Stimulated activated effector memory CD8-positive, alpha-beta T cell treated with anti-CD3 and anti-CD28 coated beads, Interleukin-12 subunit alpha, Interleukin-12 subunit beta, amount 100 ng/mL, for 72 hours (primary cell): ENCODE results near the gene ACTR10.

Source experiments
- ATAC-seq: fragments of 150-1000 bp; cut with Tn5 transposase; 2 replicates; pipeline ENCODE4 v1.10.0; 2021
- DNase-seq, 2 donors: peaks; one replicate each; pipeline ENCODE4 v3.0.0; 2021 to 2022; ENCODE audit warnings: low spot score in 2 of 2
- H3K27ac Mint-ChIP-seq: one replicate; pipeline ENCODE4 v1.8.0; 2022; ENCODE audit warnings: mild to moderate bottlenecking, mixed read lengths
- H3K36me3 Mint-ChIP-seq: one replicate; pipeline ENCODE4 v1.8.0; 2022; ENCODE audit warnings: mild to moderate bottlenecking, mixed read lengths
- H3K4me1 Mint-ChIP-seq: one replicate; pipeline ENCODE4 v1.8.0; 2022; ENCODE audit warnings: mixed read lengths
- H3K4me3 Mint-ChIP-seq: one replicate; pipeline ENCODE4 v1.8.0; 2022; ENCODE audit warnings: mild to moderate bottlenecking, mixed read lengths
- H3K9me3 Mint-ChIP-seq: one replicate; pipeline ENCODE4 v1.8.0; 2022; ENCODE audit warnings: mixed read lengths

ACTR10 gene

DNA sequence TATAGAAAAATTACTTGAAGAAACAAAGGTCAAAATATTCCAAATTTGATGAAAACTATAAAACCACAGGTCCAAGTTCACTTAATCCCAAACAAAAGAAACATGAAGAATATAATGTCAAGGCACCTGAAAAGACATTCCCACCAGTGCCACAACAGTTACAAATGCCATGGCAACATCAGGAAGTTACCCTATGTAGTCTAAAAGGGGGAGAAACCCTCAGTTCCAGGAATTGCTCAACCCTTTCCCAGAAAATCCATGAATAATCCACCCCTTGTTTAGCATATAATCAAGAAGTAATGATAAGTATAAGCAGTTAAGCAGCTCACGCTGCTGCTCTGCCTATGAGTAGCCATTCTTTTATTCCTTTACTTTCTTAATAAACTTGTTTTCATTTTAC, 3.8 kb upstream of the ACTR10 start:
- H3K4me1 Mint-ChIP-seq = peaks cover 25% of the 10 kb centered on the region
- peaks cover 2% of the 10 kb centered on the region for H3K36me3 Mint-ChIP-seq
- no peaks in the 10 kb centered on the region for H3K9me3 Mint-ChIP-seq
- no peak overlapping the region for H3K27ac Mint-ChIP-seq
- H3K4me3 Mint-ChIP-seq = no peak overlapping the region
- ATAC-seq (no peak), DNase-seq (no peak)

DNA sequence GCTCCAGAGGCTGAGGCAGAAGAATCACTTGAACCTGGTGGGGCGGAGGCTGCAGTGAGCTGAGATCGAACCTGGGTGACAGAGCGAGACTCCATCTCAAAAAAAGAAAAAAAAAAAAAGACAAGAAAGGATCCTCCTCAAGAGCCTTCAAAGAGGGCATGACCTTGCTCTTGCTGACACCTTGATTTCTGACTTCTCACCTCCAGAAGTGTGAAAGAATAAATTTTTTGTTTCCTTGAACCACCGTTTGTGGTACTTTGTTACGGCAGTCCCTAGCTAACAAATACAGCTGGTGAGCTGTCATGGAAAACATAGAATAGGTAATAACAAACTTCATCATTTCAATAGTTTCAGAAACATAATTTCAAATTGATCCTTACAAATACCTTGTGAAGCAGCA, 1.9 kb upstream of the ACTR10 start:
- ATAC-seq (no peak), DNase-seq (no peak)
- peak overlapping the region; percentile 92 for H3K4me3 Mint-ChIP-seq
- H3K27ac Mint-ChIP-seq = no peak overlapping the region
- H3K36me3 Mint-ChIP-seq = peaks cover 19% of the 10 kb centered on the region
- peaks cover 30% of the 10 kb centered on the region for H3K4me1 Mint-ChIP-seq
- no peaks in the 10 kb centered on the region for H3K9me3 Mint-ChIP-seq

DNA sequence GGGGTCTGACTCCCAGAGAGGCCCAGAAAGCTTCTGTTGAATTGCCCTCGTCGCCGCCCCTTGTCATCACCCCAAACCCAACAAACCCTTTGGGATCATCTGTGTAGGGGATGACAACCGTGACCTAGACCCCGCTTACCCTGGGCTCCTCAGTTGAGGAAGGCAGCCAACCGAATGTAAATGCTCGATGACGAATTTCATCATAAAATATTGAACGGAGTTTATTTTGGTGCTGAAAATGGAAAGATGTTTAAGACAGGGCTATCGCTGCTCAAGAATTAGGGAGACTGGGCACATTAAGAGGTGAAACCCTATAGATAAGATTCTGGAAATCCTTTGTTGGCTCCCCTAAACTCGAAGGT, 512 bp downstream of the ACTR10 start:
- Mint-ChIP-seq H3K4me1 (peaks cover 30% of the 10 kb centered on the region), H3K27ac (peak overlapping the region; percentile 95), H3K9me3 (no peaks in the 10 kb centered on the region), H3K36me3 (peaks cover 43% of the 10 kb centered on the region), H3K4me3 (peak overlapping the region; percentile 92)
- ATAC-seq (peak; percentile 36), DNase-seq (no peak)

DNA sequence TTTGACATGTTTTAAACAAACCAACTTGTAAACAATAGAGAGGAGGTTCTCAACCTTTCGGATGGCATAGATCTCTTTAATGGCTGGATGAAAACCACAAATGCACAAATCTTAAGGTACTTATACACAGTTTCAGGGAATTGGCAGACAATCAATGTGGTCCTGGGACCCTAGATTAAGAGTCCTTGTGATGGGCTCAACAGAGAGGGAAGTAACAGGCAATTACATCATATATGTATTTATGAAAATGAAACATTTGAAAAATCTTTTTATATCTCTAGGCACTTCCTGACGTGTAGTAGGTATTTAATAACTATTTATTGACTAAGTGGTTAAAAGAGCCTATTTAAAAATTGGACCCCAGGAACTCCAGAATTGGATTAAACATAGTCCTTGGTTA, 897 bp downstream of the ACTR10 start:
- ATAC-seq (no peak), DNase-seq (no peak)
- Mint-ChIP-seq H3K4me3 (peak overlapping the region; percentile 92), H3K9me3 (no peaks in the 10 kb centered on the region), H3K4me1 (peaks cover 30% of the 10 kb centered on the region), H3K27ac (peak overlapping the region; percentile 95), H3K36me3 (peaks cover 47% of the 10 kb centered on the region)

DNA sequence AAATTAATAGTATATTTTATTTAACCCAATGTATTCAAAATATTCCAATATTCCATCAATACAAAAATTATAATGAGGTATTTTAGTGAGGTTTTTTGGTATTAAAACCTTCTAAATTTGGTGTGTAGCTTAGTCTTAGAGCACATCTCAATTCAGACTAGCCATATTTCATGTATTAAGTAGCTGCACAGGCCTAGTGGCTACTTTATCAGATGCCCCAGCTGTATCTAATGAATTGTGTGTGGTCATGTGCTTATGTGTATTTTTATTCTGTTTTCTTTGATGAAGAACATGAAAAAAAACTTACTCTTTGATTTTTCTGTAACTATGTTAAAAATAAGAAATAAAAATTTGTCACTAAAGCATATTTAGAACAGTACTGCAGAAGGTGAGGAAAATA, 13.2 kb downstream of the ACTR10 start:
- DNase-seq (no peak), ATAC-seq (no peak)
- H3K4me1 Mint-ChIP-seq = peaks cover 7% of the 10 kb centered on the region
- H3K9me3 Mint-ChIP-seq = no peaks in the 10 kb centered on the region
- H3K36me3 Mint-ChIP-seq = peaks cover 97% of the 10 kb centered on the region
- H3K27ac Mint-ChIP-seq = no peak overlapping the region
- H3K4me3 Mint-ChIP-seq = no peak overlapping the region

DNA sequence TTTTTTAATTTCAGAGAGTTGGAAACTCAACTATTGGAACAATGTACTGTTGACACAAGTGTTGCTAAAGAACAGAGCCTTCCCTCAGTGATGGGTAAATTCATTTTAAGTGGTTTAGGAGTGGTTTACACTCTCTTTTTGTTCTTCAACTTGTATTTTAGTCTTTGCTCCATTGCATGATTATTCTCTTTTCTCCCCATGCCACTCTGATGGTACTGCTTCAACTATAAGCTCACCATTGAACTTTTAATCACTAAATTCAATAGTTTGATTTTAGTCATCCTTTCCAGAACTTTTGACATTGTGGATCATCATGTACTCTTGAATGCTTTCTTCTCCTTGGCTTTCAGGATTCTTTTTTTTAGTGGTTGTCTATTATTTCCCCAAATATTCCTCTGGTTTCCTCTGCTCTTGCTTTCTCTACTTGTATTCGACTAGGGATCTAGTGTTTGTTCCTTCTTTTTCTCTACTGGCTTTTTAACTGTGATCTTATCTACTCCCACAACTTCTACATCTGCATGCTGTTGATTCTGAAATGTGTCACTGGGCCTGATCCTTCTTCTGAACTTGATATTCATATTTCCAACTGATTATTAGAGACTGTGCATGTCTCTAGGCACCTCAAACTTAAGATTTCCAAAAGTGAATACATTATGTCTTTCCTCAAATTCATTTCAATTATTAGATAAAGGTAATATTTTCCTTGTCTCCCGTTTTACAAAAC, 15.4 kb downstream of the ACTR10 start:
- H3K36me3 Mint-ChIP-seq = peaks cover 90% of the 10 kb centered on the region
- DNase-seq (no peak), ATAC-seq (peak; percentile 34)
- peaks cover 7% of the 10 kb centered on the region for H3K4me1 Mint-ChIP-seq
- no peak overlapping the region for H3K27ac Mint-ChIP-seq
- no peaks in the 10 kb centered on the region for H3K9me3 Mint-ChIP-seq
- H3K4me3 Mint-ChIP-seq = no peak overlapping the region

DNA sequence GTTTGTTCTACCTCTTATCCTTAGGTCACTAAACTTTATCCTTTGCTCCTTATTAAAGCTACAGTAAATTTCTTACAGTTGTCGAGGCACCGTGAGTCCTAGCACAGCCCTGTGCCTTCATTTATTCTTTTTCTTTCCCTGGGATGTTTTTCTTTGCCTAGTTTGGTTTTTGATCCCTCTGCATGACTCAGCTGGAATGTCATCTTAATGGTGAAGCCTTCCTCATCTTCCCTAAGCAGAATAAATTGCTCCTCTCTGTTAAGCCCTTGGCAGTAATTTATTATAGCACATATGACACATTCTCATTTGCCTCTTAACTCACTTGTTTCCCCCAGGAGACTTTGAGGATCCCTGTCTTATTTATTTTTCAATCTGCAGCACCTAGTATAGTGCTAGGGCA, 16.6 kb downstream of the ACTR10 start:
- ATAC-seq (no peak), DNase-seq (no peak)
- H3K4me1 Mint-ChIP-seq = peaks cover 7% of the 10 kb centered on the region
- no peaks in the 10 kb centered on the region for H3K9me3 Mint-ChIP-seq
- H3K27ac Mint-ChIP-seq = no peak overlapping the region
- H3K4me3 Mint-ChIP-seq = no peak overlapping the region
- H3K36me3 Mint-ChIP-seq = peaks cover 90% of the 10 kb centered on the region

DNA sequence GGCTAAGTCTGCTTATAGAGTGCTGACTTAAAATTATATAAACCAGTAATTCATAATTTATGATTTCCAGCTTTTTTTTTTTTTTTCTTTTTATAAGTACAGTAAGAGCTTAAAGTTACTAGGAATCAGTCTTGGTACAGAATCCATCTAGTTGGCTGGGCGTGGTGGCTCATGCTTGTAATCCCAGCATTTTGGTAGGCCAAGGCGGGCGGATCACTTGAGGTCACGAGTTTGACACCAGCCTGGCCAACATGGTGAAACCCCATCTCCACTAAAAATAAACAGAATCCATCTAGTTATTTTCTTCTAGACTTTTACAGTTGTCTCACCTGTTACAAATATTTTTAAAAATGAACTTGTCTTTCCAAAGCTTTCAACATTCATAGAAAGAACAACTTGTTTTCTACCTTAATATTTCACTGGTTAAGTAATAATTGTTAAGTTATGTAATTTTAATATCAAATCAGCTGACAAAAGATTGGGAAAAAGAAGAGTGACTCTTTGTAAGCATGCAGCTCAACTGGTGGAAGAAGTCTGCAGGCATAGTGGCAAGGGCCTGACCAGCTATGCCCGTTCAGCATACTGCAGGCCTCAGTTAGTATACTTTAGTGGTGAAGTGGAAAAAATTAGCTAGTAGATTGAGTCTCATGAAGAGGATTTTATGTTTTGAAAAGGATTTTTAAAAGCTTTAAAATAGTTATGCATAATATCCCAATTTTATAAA, 27.3 kb downstream of the ACTR10 start:
- DNase-seq (no peak), ATAC-seq (no peak)
- Mint-ChIP-seq H3K4me3 (no peak overlapping the region), H3K27ac (no peak overlapping the region), H3K36me3 (peaks cover 56% of the 10 kb centered on the region), H3K4me1 (no peaks in the 10 kb centered on the region), H3K9me3 (no peaks in the 10 kb centered on the region)

DNA sequence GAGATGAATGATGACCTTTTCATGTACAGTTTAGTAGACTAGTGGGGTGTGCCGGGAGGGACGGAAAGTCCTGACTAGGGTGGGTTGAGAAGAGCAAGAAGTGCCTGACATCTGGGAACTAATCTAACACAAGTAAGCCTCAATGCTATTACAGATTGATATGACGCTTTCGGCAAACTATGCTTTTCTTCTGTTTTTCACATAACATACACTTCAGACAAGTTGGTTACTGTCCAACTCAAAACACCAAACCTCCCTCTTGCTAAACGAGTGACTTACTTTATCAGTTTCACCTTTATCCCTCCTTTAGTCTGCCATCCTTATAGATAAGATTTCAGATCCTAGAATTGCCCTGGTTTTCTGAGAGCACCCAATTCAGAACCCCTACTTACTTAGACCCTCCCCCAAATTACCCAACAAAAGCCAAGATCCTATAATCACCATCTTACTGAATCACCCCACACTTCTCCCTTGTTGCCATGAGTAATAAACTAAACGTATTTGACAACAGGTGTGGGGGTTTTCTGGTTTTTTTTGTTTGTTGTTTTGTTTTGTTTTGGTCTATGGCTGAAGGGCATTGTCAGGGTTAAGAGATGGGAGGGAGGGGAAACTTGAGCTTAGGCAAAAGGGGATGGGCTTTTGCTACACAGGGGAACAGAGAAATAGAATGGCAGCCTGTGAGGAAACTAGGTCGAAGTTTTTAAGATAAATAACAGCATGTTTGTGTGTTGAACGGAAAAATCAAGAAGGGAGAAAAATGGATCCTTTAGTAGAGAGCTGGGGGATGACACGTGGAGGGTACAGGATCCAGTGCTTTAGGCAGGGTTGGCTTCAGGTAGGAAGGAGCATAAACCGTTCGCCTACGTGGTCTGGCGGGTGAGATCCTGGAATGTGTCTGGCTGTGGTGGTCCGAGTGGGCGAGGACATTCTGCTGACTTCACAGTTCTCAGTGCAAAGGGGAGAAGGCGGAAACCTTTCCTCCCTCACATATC, 38.6 kb downstream of the ACTR10 start:
- DNase-seq = no peak
- peak; percentile 65 for ATAC-seq
- H3K36me3 Mint-ChIP-seq = peaks cover 23% of the 10 kb centered on the region
- H3K4me3 Mint-ChIP-seq = no peak overlapping the region
- H3K27ac Mint-ChIP-seq = no peak overlapping the region
- peaks cover 10% of the 10 kb centered on the region for H3K4me1 Mint-ChIP-seq
- H3K9me3 Mint-ChIP-seq = no peaks in the 10 kb centered on the region

DNA sequence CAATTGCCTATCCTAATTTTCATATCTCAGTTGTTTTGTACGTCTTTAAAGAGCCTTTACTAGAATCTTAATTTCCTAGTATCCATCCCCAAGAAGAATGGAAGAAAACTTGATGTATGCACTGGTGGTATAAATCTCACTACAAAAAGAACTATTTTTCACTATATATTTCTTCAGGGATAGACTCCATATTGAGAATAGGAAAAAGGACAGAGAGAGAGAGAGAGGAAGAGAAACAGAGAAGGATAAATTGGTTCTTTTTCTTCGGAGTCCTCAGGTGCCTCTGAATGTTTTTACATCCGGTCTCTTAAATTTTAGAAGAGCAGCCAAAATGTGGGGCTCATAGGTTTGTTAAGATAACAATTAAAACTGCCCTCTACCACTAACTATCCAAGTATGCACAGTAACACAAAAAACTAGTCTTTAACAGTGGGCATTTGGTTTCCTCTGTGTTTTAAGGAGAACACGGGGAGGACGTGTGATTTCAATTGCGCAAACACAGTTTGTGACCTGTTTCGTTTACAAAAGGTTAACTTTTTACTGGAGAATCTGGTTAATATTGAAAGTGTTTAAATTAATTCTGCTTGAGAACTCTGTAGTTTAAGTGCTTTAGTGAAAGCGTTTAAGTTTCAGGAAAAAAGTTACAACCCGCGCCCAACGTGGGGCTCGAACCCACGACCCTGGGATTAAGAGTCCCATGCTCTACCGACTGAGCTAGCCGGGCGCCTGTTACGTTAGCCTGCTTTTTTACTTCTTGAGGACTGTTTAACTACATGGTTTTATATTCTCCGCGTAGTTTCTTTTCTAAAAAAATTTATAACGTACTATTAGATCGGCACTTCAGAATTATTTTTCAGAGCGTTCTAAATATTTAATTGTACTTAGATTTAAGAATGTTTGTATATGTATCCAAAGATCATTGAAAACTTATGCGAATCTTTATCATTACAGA, 39.6 kb downstream of the ACTR10 start:
- ATAC-seq (peak; percentile 27), DNase-seq (peak; percentile 74 to 92)
- Mint-ChIP-seq H3K27ac (no peak overlapping the region), H3K9me3 (no peaks in the 10 kb centered on the region), H3K4me3 (no peak overlapping the region), H3K4me1 (peaks cover 16% of the 10 kb centered on the region), H3K36me3 (peaks cover 22% of the 10 kb centered on the region)

DNA sequence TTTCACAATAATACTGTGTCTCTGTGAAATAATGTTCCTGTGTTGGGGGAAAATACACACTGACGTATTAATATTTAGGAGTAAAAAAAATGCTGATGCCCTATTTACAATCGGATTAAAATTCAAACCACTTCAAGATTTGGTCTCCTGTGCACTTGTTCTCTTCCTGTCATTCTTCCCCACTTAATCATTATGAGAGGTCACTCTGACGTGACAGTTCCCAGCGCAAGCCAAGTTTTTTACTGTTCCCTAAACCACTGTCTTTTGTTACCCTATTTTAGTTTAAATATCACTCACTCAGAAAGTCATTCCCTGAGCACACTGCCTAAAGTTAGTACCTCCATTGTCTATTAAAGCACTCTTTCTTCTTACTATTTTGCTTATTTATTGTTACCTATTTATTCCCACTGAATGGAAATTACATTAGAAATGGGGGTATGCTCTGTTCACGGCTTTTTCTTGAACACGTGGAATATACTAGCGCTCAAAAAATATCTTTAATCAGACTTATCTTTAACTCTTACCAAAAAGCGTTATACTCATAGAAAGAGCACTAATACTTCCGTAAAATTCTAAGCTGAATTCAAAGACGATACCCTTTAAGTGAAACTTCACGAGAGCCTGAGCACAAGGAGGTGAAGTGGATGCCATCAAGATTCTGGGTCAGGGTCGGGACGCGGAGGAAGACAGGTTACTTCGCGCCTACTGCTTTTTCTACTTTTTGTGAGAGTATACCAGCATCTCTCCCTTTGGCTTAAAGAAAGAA, 44.0 kb downstream of the ACTR10 start:
- peak overlapping the region; percentile 100 for H3K27ac Mint-ChIP-seq
- H3K9me3 Mint-ChIP-seq = no peaks in the 10 kb centered on the region
- peak overlapping the region; percentile 96 for H3K4me3 Mint-ChIP-seq
- ATAC-seq (peak; percentile 31), DNase-seq (no peak)
- peaks cover 40% of the 10 kb centered on the region for H3K4me1 Mint-ChIP-seq
- peaks cover 49% of the 10 kb centered on the region for H3K36me3 Mint-ChIP-seq

DNA sequence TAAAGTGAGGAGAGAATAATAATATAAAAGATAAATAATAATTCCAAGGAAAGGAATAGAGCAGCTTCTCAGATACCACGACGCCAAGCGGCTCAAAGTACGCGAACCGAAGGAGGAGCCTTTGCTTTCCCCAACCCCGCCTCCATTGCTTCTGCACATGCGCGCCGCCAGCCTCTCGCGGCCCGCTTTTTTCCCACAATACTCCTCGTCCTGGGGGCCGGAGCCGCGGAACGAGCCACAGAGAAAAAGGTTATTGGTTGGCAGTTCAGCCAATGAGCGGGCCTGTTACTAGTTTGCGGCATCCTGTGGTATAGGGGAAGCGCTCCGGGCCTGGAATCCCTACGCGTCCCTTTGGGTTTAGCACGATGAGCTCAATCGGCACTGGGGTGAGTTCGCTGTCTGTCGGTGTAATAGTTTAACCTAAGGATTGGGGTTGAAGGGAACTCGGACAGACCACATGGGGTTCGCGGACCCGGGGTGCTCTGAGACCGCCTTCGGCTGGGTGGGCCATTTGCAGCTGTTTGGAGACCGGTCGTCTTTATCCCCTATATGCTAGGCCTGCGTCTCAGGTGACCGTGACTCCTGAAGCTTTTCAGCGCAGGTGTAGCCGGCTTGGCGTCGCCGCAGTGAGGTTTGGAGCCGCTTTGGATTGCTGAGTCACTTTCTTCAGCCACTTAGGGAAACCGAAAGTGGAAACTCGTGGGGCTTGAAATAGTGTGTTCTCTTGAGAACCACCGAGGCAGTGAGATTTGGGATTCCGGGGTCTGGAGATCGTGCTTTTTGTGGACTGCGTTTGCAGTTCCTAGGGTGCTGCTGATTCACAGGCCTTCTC, 44.8 kb downstream of the ACTR10 start, which contains the start of gene PSMA3:
Gene PSMA3 (plus strand): TSS at position 288 of the 832 bp plus-strand sequence. CDS start 78 bp downstream, at position 366.
- H3K4me3 Mint-ChIP-seq = peak within 1 kb of the TSS; percentile 96
- no peaks in the 10 kb centered on the region for H3K9me3 Mint-ChIP-seq
- ATAC-seq (peak; percentile 98), DNase-seq (peak; percentile 87 to 97)
- H3K36me3 Mint-ChIP-seq = peaks cover 57% of the 10 kb centered on the region
- H3K27ac Mint-ChIP-seq = peak within 1 kb of the TSS; percentile 100
- peaks cover 40% of the 10 kb centered on the region for H3K4me1 Mint-ChIP-seq

DNA sequence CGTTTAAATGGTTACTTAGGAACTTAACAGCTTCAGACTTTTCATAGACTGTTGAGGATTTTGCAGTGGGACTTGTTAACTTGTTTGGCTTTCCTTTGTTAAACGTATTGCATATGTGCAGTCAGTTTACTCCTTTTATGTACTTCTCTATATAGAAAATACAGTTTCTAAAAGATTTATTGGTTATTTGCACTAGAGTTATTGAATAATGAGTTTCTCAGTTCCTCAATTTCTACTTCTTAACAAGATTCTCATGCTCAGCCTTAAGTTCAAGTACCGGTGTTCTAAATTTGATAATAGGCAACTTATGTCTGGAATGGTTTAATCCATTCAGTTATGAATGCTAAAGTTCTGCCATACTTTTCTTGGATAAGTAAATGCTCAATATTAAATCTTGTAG, 45.6 kb downstream of the ACTR10 start:
- Mint-ChIP-seq H3K4me3 (peak overlapping the region; percentile 96), H3K4me1 (peaks cover 46% of the 10 kb centered on the region), H3K36me3 (peaks cover 65% of the 10 kb centered on the region), H3K9me3 (no peaks in the 10 kb centered on the region), H3K27ac (peak overlapping the region; percentile 100)
- ATAC-seq (no peak), DNase-seq (no peak)
